ENCODE data around the gene CASKIN1.

The CASKIN1 gene

DNA sequence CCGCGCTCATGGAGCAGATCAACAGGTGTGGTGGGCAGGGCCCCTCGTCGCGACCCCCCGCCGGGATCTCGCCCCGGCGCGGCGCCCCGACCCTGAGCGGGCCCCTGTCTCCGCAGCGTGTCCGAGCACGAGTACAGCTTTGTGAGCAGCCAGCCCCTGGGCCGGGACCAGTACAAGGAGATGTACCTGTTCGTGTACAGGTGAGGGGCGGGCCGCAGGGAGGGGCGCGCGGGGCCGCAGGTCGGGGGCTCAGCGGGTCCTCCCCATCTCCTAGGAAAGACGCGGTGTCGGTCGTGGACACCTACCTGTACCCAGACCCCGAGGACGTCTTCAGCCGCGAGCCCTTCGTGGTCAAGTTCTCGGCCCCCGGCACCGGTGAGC lies 40.7 kb upstream of the CASKIN1 start:
- Histone ChIP-seq H3K27me3 (peaks cover 0 to 19% of the 10 kb centered on the region in 2 donors), H3K36me3 (peaks cover 34 to 69% (median 38%) of the 10 kb centered on the region in 3 donors), H3K4me3 (peak overlapping the region in 1 of 2 donors; percentile 25), H3K27ac (no peak overlapping the region), H3K4me1 (peaks cover 7 to 21% (median 21%) of the 10 kb centered on the region in 4 donors), H3K9me3 (no peaks in the 10 kb centered on the region)
- DNase-seq = no peak
- intact Hi-C loops (cut with DNase I; ENCODE audit: low total_unique reads) = no loop called here
- TF ChIP-seq, protein P1, sequence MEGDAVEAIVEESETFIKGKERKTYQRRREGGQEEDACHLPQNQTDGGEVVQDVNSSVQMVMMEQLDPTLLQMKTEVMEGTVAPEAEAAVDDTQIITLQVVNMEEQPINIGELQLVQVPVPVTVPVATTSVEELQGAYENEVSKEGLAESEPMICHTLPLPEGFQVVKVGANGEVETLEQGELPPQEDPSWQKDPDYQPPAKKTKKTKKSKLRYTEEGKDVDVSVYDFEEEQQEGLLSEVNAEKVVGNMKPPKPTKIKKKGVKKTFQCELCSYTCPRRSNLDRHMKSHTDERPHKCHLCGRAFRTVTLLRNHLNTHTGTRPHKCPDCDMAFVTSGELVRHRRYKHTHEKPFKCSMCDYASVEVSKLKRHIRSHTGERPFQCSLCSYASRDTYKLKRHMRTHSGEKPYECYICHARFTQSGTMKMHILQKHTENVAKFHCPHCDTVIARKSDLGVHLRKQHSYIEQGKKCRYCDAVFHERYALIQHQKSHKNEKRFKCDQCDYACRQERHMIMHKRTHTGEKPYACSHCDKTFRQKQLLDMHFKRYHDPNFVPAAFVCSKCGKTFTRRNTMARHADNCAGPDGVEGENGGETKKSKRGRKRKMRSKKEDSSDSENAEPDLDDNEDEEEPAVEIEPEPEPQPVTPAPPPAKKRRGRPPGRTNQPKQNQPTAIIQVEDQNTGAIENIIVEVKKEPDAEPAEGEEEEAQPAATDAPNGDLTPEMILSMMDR (IDR thresholded peaks at IDR 0.05) = no peak

- Histone ChIP-seq H3K27me3 (peaks cover 0 to 19% of the 10 kb centered on the region in 2 donors), H3K27ac (no peak within 1 kb of the TSS), H3K4me3 (peak within 1 kb of the TSS in 1 of 2 donors; percentile 25), H3K9me3 (no peaks in the 10 kb centered on the region), H3K36me3 (peaks cover 40 to 69% (median 43%) of the 10 kb centered on the region in 3 donors), H3K4me1 (peaks cover 7 to 21% (median 21%) of the 10 kb centered on the region in 4 donors)
- intact Hi-C loops (cut with DNase I; ENCODE audit: low total_unique reads) = no loop called here
- no peak for DNase-seq
- TF ChIP-seq, protein P1 (IDR thresholded peaks at IDR 0.05) = no peak
Measured at GRCh38 chr16:2236337-2237101, 40.1 kb upstream of the CASKIN1 start, which contains the start of gene DNASE1L2. Gene DNASE1L2, plus strand, starts transcription at chr16:2236444. Its CDS starts 373 bp downstream, at chr16:2236817.

GRCh38 chr16:2235695-2236336 lies 39.4 kb upstream of the CASKIN1 start:
- H3K27ac ChIP-seq = no peak overlapping the region
- H3K27me3 ChIP-seq = peaks cover 0 to 19% of the 10 kb centered on the region in 2 donors
- peaks cover 7 to 21% (median 21%) of the 10 kb centered on the region in 4 donors for H3K4me1 ChIP-seq
- intact Hi-C loops (cut with DNase I; ENCODE audit: low total_unique reads) = no loop called here
- no peaks in the 10 kb centered on the region for H3K9me3 ChIP-seq
- H3K36me3 ChIP-seq = peaks cover 45 to 69% (median 50%) of the 10 kb centered on the region in 3 donors
- TF ChIP-seq, protein P1 (IDR thresholded peaks at IDR 0.05) = no peak
- no peak for DNase-seq
- H3K4me3 ChIP-seq = no peak overlapping the region

- no peak for DNase-seq
- Histone ChIP-seq H3K27ac (no peak overlapping the region), H3K9me3 (no peaks in the 10 kb centered on the region), H3K4me3 (no peak overlapping the region), H3K36me3 (peaks cover 48 to 69% (median 56%) of the 10 kb centered on the region in 3 donors), H3K27me3 (peaks cover 0 to 19% of the 10 kb centered on the region in 2 donors), H3K4me1 (peaks cover 7 to 21% (median 21%) of the 10 kb centered on the region in 4 donors)
- TF ChIP-seq, protein P1 (IDR thresholded peaks at IDR 0.05) = no peak
- intact Hi-C loops (cut with DNase I; ENCODE audit: low total_unique reads) = no loop called here
Measured at GRCh38 chr16:2235234-2235651, 38.8 kb upstream of the CASKIN1 start.

GRCh38 chr16:2234813-2235170 lies 38.4 kb upstream of the CASKIN1 start:
- Histone ChIP-seq H3K27ac (no peak overlapping the region), H3K4me3 (no peak overlapping the region), H3K9me3 (no peaks in the 10 kb centered on the region), H3K4me1 (peaks cover 7 to 21% (median 21%) of the 10 kb centered on the region in 4 donors), H3K36me3 (peaks cover 51 to 69% (median 61%) of the 10 kb centered on the region in 3 donors), H3K27me3 (peaks cover 0 to 19% of the 10 kb centered on the region in 2 donors)
- no peak for DNase-seq
- intact Hi-C loops (cut with DNase I; ENCODE audit: low total_unique reads) = no loop called here
- TF ChIP-seq, protein P1 (IDR thresholded peaks at IDR 0.05) = no peak
